Measurements from ENCODE around the gene FKBP10.
A peak's percentile ranks its signal among the peaks of the same experiment; 100 is the strongest.
"Not testable (repeated sequence)": the region's sequence is repeated elsewhere in the genome, so short reads cannot be mapped to it uniquely, and the experiment has no call there.

The FKBP10 gene

DNA sequence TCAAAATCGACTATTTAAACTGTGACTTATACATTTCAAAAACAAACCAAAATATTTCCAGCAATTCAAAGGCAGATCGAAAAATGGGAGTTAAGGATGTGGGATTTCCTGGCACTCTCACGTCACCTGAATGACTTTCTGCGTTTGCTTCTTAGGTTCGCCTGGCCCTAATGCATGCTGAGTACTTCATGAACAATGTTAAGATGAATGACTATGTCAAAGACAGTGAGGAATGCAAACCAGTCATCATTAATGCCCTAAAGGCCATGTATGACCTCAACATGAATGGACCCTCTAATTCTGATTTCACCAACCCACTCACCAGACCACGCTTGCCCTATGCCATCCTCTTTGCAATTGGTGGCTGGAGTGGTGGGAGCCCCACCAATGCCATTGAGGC is 32.2 kb downstream of the FKBP10 start:
- no peak for DNase-seq

DNA sequence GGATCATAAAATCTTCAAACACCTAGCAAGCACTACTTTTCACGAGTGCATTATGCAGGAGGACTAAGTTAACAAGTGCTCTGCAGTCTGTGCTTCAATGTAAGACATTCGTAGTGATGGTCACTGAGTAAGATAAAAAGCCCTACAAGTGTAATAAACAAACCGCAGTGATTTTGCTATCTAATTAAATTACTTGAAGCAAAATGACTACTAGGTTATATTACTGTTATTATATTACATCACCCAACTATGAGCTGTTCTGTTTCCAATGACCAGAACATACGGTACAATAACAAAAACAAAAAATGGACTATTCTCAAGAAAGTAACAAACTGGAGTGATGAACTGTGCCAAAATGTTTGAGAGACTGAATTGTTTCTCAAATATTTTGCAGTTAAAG is 36.0 kb downstream of the FKBP10 start:
- no peak for DNase-seq

DNA sequence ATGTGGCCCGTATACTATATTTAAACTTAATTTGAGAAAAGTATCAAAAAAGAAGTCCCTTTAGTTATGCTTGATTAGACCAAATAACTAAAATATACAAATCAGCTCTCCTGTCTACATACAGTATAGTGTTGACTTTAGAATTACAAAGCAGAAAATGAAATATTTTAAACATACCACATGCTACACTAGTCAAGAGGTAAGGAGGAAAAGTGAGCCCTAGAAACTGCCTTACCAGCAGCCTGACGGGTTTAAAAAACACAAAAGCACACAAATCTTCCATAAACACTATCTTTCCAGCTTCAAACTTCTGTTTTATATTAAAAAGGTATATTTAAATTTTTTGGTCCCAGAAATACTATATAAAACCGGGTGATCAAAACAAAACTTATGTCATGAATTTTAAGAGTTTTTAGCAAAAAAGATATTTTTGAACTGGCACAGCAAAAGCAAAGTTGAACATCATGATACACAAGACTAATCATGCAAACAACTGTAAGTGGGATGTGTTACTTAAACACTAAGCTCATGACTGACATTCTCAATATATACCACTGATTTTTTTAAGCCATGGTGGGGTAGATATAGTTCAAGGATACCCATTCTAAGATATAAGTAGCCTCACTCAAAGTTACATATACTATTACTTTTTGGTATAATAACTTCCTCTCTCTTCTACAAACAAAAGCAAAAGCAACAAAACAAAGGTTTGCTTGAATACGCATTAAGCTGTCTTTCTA is 36.6 kb downstream of the FKBP10 start:
- DNase-seq, result no peak

DNA sequence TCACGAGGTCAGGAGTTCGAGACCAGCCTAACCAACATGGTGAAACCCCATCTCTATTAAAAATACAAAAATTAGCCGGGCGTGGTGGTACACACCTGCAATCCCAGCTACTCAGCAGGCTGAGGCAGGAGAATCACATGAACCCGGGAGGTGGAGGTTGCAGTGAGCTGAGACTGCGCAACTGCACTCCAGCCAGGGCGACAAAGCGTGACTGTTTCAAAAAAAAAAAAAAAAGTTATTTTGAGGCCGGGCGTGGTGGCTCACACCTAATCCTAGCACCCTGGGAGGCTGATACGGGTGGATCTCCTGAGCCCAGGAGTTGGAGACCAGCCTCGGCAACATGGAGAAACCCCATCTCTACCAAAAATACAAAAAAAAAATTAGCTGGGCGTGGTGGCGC is 38.6 kb downstream of the FKBP10 start:
- DNase-seq, result not testable (repeated sequence)

DNA sequence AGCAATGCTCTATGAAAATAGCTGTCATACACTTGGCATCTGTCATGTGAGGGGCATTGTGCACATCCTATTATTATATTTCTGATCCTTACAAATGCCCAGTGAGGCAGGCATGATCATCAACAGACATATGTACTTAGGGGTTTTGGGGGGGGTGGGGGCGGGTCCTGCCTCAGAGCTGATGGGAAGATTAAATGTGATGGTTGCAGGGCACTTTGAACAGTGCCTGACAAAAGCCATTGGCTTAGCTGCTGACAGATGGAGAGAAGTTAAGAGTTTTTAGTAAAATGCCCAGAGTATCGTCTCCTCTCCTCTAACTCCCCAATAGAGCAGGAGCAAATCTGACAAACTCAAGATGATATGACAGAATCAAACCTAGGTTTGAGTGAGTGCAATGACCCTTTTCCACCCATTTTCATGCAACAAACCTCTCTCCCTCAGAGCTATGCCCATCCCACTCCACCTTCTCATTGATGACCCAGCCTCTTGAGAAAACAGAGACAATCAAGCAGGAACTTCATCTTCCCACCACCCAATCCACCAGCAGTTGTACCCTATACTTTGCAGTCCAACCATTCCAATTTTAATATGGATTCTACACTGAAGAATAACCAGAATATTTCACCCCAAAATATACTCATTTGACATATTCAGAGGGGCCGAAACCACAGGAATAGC is 47.6 kb downstream of the FKBP10 start:
- no peak for DNase-seq

DNA sequence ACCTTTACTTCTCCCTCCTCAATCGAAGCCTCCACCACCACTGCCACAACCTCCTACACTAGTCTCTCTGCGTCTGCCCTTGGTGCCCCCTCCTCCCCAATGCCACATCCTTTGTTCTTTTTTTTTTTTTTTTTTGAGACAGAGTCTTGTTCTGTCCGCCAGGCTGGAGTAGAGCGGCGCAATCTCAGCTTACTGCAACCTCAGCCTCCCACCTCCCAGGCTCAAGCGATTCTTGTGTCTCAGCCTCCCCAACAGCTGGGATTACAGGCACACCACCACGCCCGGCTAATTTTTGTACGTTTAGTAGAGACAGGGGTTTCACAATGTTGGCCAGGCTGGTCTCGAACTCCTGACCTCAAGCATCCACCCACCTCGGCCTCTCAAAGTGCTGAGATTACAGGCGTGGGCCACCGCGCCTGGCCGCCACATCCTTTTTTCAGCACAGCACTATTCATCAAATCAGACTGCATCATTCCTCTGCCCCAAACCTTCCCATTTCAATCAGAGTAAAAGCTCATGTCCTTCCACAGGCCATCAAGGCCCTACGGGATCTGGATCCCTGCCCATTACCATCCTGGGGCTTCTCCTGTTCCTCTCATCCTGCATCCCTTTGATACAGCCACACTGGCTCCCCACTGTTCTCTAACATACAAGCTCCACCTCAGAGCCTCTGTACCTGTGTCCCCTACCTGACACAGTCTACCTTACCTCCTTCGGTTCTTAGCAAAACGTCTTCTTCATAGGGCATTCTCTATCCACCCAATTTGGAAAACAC is 50.5 kb downstream of the FKBP10 start:
- DNase-seq, result no peak

DNA sequence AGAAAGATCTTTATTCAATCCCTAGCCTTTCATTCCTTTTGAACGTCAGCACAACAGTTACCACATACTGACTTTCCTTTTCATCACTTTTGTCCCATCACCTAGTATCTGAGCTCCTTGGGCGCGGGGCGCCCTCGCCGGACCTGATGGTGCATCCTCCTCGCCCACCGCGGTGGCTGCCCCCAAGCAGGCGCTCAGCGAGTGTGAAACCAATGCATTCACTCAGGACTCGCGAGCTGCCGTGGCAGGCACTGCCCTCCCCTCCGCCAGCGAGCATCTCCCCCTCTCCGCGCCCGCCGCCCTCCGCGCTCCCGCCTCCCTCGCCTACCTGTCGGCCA is 51.7 kb downstream of the FKBP10 start:
- no peak for DNase-seq

DNA sequence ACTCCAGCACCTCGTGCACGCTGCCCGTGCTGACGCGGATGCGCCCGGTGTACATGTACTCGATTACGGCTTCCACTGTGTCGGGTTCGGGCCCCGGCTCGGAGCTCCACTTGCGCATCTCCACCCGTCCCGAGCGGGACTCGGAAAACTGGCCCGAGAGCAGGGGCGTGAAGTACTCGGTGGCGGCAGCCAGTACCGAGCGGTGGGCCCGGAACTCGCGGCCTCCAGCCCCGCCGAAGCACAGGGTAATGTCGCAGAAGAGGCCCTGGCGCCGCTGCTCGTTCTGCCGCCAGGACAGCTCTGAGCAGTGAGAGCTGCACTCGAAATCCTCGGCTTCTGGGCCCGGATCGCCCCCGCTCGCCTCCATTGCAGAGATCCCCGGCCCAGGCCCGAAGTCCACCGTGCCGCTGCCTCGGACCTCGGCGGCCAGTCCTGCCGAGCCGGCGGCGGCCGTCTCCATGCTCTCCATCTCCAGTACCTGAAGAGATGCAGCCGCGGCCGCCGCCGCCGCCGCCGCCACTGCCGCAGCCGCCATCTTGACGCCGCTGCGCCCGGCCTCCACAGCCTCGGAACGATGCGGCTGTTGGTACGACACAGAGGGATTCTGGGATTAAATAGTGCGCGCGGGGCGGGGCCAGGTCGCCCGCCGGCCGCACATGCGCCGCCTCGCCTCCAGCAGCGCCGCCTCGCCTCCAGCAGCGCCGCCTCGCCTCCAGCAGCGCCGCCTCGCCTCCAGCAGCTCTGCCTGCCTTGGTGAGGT is 52.2 kb downstream of the FKBP10 start, which contains the start of gene KLHL11:
Gene KLHL11, minus strand, starts transcription at position 588 of the 760 bp plus-strand sequence. Its CDS starts 53 bp downstream, at position 535.
- peak; percentile 38 to 68 for DNase-seq

DNA sequence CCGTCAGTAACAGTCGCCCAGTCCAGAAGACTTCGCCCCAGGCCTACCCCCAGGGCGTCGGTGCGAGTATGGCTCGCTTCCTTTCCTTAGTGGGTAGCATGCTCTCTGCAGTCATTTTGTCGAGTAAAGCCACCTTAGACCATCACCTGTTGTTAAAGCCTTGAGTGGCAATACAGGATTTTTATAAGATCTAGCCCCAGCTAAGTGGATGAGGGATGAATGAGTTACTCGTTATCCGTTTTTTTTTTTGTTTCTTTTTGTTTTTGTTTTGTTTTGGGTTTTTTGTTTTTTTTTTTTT is 52.7 kb downstream of the FKBP10 start:
- DNase-seq, result no peak

DNA sequence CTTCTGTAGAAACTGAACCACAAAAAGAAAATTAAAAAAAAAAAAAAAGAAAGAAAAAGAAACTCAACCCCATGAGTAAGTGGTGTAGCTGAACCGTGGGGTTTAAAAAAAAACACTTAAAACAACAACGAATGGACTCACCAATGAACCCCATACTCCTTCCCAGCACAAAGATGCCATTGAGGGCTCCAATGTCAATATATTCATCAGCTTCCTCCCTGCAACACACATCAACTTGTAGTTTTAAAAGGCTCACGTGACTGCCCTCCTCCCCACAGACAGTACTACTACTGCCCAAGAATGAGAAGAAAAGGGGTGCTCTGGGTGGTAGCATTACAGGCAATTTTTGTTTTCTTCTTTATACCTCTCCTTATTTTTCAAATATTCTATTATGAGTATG is 55.8 kb downstream of the FKBP10 start:
- DNase-seq, result no peak

DNA sequence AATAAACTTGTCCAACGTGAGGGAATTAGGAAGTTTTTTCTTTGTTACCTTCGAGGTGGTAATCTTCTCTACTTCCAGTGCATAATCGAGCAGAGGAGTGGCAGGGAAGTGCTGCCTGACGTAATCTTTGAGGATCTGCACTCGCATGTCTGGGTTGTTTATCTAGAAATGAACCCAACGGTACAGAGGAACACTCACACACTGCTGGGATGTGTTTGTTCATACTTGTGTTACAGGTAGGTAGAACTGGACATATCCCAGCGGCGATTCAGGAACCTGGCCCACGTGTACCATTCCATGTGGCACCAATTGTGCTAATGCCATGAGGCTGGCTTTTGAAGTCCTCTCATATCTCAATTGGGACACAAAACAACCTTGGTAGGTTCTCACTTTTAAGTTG is 56.6 kb downstream of the FKBP10 start:
- no peak for DNase-seq

DNA sequence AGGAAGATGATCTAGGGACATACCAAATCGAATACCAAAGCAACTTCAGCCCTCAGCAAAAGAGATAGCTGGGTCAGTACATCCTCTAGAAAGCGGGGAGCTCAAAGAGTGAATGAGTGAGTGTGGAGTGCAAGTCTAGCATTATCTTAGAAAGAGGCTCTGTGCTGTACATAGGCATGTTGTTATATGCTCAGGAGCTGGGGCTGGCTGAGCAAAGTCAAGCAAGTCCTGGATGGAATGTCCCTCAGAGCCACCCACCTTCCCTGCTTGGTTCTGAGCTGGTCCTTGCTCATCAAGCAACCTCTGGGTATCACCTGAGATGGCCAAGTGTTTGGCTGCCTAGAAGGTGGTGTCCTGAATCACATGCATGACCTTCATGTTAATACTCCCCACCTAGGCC is 57.3 kb downstream of the FKBP10 start:
- DNase-seq, result no peak

DNA sequence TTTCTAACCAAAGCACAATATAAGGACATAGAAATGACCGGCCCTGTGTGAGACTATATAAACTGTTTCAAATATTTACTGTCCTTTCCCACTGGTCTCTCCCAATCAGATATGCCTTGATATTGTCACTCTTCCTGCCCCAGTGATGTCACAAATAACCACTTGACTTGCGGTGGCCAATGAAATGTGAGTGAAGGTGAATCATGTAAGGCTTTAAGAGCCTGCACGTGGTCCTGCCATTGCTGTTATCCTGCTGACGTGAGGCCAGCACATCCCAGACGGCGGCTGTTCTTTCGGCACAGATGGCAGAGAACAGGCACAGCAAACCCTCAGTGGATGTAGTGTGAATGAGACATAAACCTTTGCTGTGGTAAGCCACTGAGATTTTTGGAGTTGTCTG is 57.8 kb downstream of the FKBP10 start:
- DNase-seq, result no peak

DNA sequence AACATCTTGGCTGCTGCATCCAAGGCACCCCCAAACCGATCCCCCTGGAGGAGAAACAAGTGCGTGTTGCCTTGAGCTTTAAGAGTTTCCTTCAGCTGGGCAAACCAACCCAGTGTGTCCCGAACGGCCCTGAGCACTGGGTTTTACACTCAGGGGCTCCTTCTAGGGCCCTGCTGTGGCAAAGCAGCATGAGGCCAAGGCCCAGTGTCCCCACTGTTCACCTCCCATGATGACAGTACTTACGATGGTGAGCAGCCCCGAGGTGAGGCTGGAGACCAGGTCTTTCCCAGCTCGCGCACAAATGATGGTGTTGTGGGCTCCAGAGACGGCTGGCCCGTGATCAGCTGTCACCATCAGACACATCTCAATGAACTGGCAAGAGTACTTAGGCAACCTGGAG is 59.0 kb downstream of the FKBP10 start:
- no peak for DNase-seq

Measured in cerebellar nuclear complex (tissue), 1 donor.